KOPT-K1 (cell line): ENCODE measurements around the gene CXCL10.
"Not testable (repeated sequence)": the region's sequence is repeated elsewhere in the genome, so short reads cannot be mapped to it uniquely, and the experiment has no call there.

Experiments used
- H3K27ac ChIP-seq: fragments of 200-600 bp; sonication (generic); 2 replicates; pipeline ENCODE4 v1.5.1; 2016; ENCODE audit warnings: antibody characterized with exemption, mild to moderate bottlenecking, low read depth, low read length; ENCODE audit not compliant: poor library complexity, severe bottlenecking
- H3K36me3 ChIP-seq: fragments of 200-600 bp; sonication (generic); 2 replicates; pipeline ENCODE4 v1.5.1; 2017; ENCODE audit warnings: antibody characterized with exemption, mild to moderate bottlenecking, low read length, moderate library complexity; ENCODE audit not compliant: insufficient read depth
- H3K9me3 ChIP-seq: fragments of 200-600 bp; sonication (generic); 2 replicates; pipeline ENCODE4 v1.5.1; 2017; ENCODE audit warnings: antibody characterized with exemption, low read length, mild to moderate bottlenecking; ENCODE audit not compliant: insufficient read depth, poor library complexity, severe bottlenecking

Gene CXCL10

GRCh38 chr4:76043306-76043705 is 20.0 kb upstream of the CXCL10 start:
- not testable (repeated sequence) for H3K36me3 ChIP-seq, H3K9me3 ChIP-seq, H3K27ac ChIP-seq

GRCh38 chr4:76042241-76042998 is 19.1 kb upstream of the CXCL10 start:
- H3K27ac ChIP-seq, H3K36me3 ChIP-seq, H3K9me3 ChIP-seq: not testable (repeated sequence)

GRCh38 chr4:76036855-76037254 is 13.6 kb upstream of the CXCL10 start:
- Histone ChIP-seq H3K27ac (no peak overlapping the region), H3K36me3 (no peaks in the 10 kb centered on the region), H3K9me3 (no peaks in the 10 kb centered on the region)

- H3K27ac ChIP-seq: no peak within 1 kb of the TSS
- no peaks in the 10 kb centered on the region for H3K9me3 ChIP-seq
Observed at GRCh38 chr4:76035799-76036380, 12.6 kb upstream of the CXCL10 start, which contains the start of gene CXCL11. CXCL11 (minus strand) TSS chr4:76036070; CDS start chr4:76035987, 83 bp downstream.

GRCh38 chr4:76035141-76035540 is 11.8 kb upstream of the CXCL10 start:
- H3K36me3 ChIP-seq: no peaks in the 10 kb centered on the region
- H3K27ac ChIP-seq: no peak overlapping the region

More at GRCh38 chr4:76035799-76036380, 12.6 kb upstream of the CXCL10 start, which contains the start of gene CXCL11:
- H3K36me3 ChIP-seq: no peaks in the 10 kb centered on the region

GRCh38 chr4:76029300-76029699 is 6.0 kb upstream of the CXCL10 start:
- Histone ChIP-seq H3K9me3 (no peaks in the 10 kb centered on the region), H3K36me3 (no peaks in the 10 kb centered on the region), H3K27ac (no peak overlapping the region)

More at GRCh38 chr4:76035141-76035540, 11.8 kb upstream of the CXCL10 start:
- H3K9me3 ChIP-seq: no peaks in the 10 kb centered on the region

GRCh38 chr4:76028350-76028765 is 5.1 kb upstream of the CXCL10 start:
- Histone ChIP-seq H3K9me3 (no peaks in the 10 kb centered on the region), H3K36me3 (no peaks in the 10 kb centered on the region), H3K27ac (no peak overlapping the region)

- no peaks in the 10 kb centered on the region for H3K9me3 ChIP-seq
- no peak overlapping the region for H3K27ac ChIP-seq
Observed at GRCh38 chr4:76024065-76024464, 768 bp upstream of the CXCL10 start.

GRCh38 chr4:76022677-76023076 is 620 bp downstream of the CXCL10 start:
- no peaks in the 10 kb centered on the region for H3K9me3 ChIP-seq
- H3K27ac ChIP-seq: no peak overlapping the region
- no peaks in the 10 kb centered on the region for H3K36me3 ChIP-seq

More at GRCh38 chr4:76024065-76024464, 768 bp upstream of the CXCL10 start:
- no peaks in the 10 kb centered on the region for H3K36me3 ChIP-seq

GRCh38 chr4:76022031-76022430 is 1.3 kb downstream of the CXCL10 start:
- Histone ChIP-seq H3K9me3 (no peaks in the 10 kb centered on the region), H3K27ac (no peak overlapping the region), H3K36me3 (no peaks in the 10 kb centered on the region)

- no peaks in the 10 kb centered on the region for H3K36me3 ChIP-seq
- no peak overlapping the region for H3K27ac ChIP-seq
Observed at GRCh38 chr4:76017056-76017686, 6.1 kb downstream of the CXCL10 start.

GRCh38 chr4:76016393-76016792 is 6.9 kb downstream of the CXCL10 start:
- H3K27ac ChIP-seq: no peak overlapping the region
- H3K9me3 ChIP-seq: no peaks in the 10 kb centered on the region
- no peaks in the 10 kb centered on the region for H3K36me3 ChIP-seq

More at GRCh38 chr4:76017056-76017686, 6.1 kb downstream of the CXCL10 start:
- H3K9me3 ChIP-seq: no peaks in the 10 kb centered on the region

GRCh38 chr4:76013540-76013939 is 9.8 kb downstream of the CXCL10 start:
- H3K36me3 ChIP-seq: no peaks in the 10 kb centered on the region
- no peaks in the 10 kb centered on the region for H3K9me3 ChIP-seq
- H3K27ac ChIP-seq: no peak overlapping the region

- no peaks in the 10 kb centered on the region for H3K36me3 ChIP-seq
- H3K27ac ChIP-seq: no peak overlapping the region
- no peaks in the 10 kb centered on the region for H3K9me3 ChIP-seq
Observed at GRCh38 chr4:76012388-76012801, 10.9 kb downstream of the CXCL10 start.

- Histone ChIP-seq H3K36me3 (no peaks in the 10 kb centered on the region), H3K27ac (no peak overlapping the region), H3K9me3 (no peaks in the 10 kb centered on the region)
Observed at GRCh38 chr4:76011700-76012387, 11.5 kb downstream of the CXCL10 start.
